Raji (cell line): Measurements from ENCODE around the gene ERLEC1.

Source experiments
- POLR2A ChIP-seq: IDR thresholded peaks from 2 replicates; pipeline ENCODE4 v1.6.1; 2011; ENCODE audit warnings: low read depth, low read length, control low read depth; ENCODE audit not compliant: insufficient read depth

ERLEC1 gene

GRCh38 chr2:53854678-53855077 lies 67.8 kb downstream of the ERLEC1 start:
- no peak for TF ChIP-seq POLR2A

GRCh38 chr2:53856272-53856671 lies 69.4 kb downstream of the ERLEC1 start:
- no peak for TF ChIP-seq POLR2A

GRCh38 chr2:53859206-53860181 lies 72.7 kb downstream of the ERLEC1 start, which contains the start of gene GPR75:
Gene GPR75 (minus strand): TSS chr2:53859967. CDS start chr2:53854756, 5,211 bp downstream.
- no peak for TF ChIP-seq POLR2A

- TF ChIP-seq POLR2A: no peak
Measured at GRCh38 chr2:53861824-53862223, 75.0 kb downstream of the ERLEC1 start.

DNA sequence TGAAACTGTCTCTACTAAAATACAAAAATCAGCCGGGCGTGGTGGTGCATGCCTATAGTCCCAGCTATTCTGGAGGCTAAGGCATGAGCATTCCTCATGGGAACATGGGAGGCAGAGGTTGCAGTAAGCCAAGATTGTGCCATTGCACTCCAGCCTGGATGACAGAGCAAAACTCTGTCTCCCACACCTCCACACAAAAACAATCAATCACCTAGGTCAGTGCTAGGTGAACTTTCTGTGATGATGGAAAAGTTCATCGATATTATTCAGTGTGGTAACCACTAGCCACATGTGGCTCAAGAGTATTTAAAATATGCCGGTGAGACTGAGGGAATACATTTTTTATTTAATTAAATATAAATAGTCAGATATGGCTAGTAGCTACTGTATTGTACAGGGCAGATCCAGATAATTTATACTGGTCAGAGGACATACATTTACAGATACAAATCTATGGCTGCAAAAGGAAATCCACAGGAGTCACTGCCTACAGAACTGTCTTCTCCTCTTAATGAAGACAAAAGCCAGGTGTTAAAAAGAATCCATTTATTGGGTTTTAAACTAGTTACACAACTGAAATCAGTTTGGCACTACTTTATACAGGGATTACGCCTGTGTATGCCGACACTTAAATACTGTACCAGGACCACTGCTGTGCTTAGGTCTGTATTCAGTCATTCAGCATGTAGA lies 76.8 kb downstream of the ERLEC1 start:
- no peak for TF ChIP-seq POLR2A

DNA sequence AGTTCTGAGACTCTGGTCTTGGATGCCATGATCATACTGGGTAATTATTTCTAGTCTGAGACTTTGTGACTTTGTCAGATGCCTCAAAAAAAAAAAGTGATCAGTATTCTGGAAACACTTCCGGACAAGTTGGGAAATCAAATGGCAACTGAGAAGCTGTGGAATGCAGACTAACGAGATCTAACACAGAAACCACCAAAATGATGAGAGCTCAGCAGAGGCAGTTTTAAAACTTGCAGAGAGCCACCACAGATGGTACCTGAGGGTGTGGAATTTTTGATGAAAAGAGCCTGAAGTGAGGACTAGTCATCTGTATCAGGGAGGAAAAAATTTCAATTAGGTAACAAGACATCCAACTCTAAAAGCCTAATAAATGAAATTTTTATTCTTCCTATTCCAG lies 78.4 kb downstream of the ERLEC1 start:
- TF ChIP-seq POLR2A: no peak

DNA sequence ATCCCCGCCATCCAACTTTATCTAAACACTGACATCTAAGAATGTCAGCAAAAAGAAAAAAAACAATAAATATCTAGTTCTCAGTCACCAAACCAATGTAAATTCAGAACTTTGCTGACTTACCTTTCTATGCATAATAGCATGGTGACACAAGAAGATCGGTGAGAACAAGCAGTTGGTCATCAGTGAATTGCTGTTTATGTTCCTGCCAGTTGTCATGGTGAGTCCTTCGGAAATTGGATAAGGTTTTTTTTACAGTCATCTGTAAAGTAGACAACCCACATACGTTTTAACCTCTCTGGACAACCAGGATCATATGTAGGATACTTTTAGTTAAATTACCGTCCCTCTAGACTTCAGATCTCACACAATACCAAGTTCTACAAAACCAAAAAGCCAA lies 79.1 kb downstream of the ERLEC1 start:
- no peak for TF ChIP-seq POLR2A

DNA sequence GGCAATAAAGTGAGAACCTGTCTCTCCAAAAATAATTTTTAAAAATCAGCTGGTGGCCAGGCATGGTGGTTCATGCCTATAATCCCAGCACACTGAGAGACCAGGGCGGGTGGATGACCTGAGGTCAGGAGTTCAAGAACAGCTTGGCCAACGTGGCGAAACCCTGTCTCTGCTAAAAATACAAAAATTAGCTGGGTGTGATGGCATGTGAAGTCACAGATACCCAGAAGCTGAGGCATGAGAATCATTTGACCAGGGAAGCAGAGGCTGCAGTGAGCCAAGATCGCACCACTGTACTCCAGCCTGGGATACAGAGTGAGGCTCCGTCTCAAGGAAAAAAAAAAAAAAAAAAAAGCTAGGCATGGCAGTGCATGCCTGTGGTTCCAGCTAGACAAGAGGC lies 80.3 kb downstream of the ERLEC1 start:
- no peak for TF ChIP-seq POLR2A

DNA sequence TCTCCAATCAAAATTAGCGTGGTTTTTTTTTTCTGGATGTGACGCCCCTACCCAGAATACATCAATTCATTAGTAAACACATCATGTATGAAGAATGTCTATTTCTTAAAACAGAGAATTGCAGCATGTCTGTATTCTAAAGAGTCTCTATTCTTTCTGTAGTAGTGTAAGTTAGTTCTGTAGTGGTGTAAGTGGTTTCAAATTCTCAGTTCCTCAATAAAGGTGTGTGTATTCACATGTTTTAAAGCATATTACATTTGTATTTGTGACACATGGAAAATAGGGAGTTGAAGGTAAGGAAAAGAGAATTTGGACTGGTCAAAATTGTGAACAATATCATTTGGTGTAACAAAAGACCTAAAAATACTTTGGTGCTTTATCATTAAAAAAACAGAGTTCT lies 80.9 kb downstream of the ERLEC1 start:
- no peak for TF ChIP-seq POLR2A
